NK-92 treated with Interleukin-12 subunit alpha and Interleukin-12 subunit beta, amount 100 ng/mL, for 24 hours (cell line): ENCODE results near the gene ATP11A.

Source experiments
- DNase-seq: peaks from one replicate; lab custom pipeline; 2025; lab: John Stamatoyannopoulos, UW

Gene ATP11A

DNA sequence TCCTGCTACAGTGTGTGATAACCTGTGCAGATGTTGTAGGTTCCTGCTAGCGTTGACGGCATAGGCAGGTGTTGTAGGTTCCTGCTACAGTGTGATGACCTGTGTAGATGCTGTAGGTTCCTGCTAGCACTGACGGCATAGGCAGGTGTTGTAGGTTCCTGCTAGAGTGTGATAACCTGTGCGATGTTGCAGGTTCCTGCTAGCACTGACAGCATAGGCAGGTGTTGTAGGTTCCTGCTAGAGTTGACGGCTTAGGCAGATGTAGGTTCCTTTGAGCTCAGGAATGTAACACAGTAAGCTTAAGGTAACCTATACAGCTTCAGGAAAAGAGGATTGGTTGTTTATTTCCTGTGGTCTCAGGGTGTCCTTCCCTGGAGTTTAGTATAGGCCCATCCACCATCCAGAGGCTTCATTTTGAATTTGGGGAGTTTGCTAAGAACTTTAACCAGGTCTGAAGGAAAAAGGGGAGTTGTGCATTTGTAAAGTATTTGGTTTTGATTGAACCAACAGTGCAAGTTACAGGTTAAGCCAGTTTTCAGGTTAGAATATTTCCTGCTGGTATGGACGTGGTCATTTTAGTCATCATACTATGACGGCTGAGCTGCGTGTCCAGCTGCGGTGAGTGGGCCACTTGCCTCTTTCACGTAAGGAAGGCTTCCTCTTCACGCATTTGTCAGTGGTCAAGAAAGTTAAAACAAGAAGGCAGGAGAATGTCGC is 53.8 kb downstream of the ATP11A start:
- DNase-seq, result no peak

DNA sequence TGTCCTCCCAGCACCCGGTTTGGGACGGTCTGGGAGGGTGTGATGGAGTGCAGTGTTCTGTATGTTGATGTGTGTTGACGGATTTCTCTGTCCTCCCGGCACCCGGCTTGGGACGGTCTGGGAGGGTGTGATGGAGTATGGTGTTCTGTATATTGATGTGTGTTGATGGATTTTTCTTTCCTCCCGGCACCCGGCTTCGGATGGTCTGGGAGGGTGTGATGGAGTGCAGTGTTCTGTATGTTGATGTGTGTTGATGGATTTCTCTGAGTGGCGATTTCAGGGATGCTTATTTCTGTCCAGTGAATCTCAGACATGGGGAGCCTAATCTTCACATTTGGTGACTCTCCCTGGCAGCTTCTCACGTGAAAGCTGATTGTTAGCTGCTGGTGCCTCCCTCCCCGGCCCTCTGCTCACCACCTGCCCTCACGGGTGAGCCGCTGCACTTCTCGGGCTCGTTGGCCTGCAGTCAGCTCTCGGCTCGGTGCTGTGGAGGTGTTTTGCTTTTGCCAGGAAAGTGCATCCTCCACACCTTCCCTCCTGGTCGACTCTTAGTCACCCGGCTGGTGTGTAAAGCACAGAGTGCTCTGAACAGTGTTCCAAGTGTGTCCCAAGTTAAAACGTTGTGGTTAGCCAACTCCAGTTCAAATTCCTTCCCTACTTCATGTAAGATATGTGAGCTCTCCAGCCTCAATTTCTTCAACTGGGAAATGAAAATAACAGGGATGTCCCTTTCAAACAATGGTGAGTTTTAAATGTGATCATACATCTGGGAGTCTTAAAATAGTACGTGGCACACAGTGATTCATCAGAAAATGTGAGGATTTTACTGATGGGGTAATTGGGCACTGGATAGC is 54.6 kb downstream of the ATP11A start:
- no peak for DNase-seq

DNA sequence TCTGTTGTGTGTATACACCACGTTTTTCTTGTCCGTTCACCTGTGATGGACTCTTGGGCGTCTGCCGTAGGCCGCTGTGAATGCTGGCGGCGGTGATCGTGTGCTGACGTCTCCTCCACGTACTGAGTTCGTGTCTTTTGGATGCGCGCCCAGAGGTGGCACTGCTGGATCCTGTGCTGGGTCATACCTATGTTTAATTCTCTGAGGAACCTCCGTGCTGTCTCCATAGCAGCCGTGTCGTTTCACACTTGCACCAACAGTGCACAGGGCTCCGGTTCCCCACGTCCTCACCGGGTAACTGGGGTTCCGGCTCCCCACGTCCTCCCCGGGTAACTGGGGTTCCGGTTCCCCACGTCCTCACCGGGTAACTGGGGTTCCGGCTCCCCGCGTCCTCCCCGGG is 56.2 kb downstream of the ATP11A start:
- DNase-seq, result no peak

DNA sequence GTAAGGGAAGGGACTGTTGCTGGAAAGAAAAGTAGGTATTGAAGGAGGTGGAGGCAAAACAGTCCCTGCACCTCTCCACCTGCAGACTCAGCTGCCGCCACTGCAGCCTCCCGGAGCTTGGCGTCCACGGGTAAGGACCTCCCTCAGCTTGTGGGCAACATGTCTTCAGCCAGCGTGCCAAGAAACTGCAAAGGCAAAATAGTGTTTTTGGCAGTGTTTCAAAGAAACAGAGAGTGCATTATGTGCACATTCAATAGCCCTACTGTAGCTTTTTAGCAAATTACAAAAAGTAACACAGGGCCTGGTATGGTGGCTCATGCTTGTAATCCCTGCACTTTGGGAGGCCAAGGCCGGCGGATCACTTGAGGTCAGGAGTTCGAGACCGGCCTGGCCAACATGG is 57.4 kb downstream of the ATP11A start:
- DNase-seq, result no peak

DNA sequence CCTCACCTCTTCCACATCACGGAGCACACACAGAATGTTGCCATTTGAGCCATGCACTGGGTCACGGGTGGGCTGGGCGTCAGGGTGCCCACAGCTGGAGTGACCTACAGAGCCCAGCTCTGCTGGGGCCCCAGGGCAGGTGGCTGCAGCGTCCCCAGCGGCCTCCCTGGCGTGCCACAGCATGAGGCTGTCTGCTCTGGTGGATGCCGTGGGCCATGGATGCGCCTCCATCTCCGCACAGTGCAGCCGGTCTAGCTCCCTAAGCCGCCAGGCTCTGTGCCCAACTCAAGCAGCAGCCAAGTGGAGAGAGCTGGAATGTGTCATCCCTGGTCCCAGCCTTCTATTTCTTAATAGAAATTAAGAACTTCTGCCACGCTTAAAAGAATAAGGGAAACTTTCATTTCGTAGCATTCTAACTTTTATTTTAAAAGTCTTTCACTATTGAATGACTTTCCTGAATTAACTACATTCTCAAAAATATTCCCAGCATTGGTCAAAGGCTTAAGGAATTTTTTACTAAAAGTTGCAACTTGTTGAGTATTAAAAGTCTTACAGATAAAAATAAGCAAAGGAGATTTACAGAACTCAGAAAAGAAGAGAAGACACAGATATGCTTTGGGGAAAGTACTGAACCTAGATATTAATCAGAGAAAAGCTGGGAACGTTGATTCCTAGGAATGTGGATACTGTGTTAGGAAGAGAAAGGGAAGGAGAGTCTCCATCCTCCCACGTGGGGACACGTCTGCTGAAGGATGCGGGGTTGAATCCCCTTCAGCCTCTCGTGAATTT is 59.3 kb downstream of the ATP11A start:
- DNase-seq, result no peak

DNA sequence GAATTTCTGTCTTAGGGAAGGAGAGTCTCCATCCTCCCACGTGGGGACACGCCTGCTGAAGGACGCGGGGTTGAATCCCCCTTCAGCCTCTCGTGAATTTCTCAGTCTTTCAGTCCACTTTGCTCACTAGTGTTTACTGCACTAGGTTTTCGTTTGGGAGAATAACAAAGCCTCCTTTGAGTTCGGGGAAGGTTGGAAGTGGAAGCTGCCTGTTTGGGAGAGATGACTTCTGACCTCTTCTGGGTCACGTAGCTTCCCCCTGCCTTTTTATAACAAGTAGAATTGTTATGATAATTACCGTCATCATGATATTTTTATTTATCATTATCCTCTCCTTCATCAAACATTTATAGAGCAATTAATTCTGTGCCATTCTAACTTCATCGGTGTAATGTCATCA is 60.7 kb downstream of the ATP11A start:
- DNase-seq, result no peak

DNA sequence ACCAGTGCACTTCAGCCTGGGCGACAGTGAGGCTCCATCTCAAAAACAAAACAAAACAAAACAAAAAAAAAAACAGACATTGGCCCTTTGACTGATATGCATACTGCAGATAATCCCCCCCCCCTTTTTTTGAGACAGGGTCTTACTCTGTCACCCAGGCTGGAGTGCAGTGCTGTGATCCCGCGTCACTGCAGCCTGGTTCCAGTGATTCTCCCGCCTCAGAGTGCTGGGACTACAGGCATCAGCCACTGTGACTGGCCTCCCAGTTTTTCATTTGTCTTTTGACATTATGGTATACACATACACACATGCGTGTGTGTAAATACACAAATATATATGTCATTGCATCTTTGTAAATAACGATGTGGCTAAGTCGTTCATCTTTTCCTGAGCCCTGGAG is 61.8 kb downstream of the ATP11A start:
- DNase-seq, result no peak

DNA sequence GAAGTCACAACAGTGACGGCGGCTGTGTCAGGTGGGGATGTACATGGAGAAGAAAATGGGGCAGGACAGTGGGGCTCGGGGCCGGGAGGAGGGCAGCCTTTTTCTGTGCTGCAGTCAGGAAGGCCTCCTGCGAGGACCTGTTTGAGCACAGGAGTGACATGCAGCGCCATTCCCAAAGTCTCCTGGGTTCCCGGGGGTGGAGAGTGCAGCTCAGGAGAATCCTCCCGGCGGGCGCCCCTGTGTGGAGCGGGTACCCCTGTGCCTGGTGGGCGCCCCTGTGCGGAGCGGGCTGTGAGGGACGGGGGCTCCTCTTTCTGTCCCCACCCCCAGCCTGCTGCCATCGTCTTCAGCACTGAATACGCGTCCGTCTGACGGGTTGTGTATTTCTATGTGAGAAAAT is 62.4 kb downstream of the ATP11A start:
- DNase-seq, result no peak

DNA sequence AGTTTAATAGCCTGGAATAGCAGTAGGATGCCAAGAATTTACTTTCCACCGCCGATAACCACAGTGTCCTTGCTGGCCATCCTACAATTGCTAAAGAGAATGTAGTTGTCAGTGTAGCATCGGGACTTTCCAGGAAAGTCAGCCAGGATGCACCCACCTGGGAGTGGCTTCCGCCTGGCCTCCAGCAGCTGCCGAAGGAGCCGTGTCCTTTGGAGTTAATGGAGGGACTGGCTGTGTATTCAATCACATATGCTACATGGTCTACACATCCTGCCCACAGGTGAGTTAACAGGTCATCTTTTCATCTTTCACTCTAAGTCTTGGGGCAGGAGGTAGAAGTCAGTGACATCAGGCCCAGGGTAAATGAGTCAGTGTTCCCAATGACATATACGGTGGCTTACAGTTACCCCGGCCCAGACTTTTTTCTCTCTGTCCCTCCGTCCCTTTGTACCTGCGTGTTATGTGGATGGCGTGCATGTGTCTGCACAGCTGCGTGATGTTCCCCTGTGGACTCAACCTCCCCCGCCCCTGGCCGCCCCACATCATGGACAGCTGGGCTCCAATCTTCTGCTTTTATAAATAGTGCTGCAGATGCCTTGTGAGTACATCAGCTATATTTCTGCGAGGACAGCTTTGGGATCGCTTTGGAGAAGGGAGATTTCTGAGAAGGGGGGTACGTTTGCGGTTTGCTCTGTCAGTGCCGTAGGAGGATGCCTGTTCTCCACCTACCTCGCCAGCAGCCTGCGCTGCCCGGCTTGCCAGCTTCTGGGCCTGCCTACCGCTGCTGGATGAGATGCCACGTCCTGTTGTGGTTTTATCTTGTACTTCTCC is 63.1 kb downstream of the ATP11A start:
- DNase-seq, result no peak

DNA sequence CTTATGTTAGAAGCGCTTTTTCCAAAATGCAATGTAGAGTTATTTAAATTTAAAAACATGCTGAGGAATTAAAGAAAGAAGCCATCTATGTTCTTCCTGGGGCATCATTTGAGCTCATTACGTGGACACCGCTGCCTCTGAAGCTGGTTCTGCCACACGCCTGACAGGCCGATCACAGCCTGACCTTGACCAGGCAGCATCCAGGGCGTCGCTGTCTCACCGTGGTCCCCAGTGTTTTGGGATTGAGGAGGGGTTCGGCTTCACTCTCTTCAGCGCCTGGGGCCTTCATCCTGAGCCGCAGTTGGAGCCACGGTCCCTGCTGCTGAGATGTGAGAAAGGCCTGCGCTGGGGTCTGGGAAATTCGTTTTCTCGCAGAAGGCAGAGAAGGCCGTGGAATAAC is 64.0 kb downstream of the ATP11A start:
- no peak for DNase-seq

DNA sequence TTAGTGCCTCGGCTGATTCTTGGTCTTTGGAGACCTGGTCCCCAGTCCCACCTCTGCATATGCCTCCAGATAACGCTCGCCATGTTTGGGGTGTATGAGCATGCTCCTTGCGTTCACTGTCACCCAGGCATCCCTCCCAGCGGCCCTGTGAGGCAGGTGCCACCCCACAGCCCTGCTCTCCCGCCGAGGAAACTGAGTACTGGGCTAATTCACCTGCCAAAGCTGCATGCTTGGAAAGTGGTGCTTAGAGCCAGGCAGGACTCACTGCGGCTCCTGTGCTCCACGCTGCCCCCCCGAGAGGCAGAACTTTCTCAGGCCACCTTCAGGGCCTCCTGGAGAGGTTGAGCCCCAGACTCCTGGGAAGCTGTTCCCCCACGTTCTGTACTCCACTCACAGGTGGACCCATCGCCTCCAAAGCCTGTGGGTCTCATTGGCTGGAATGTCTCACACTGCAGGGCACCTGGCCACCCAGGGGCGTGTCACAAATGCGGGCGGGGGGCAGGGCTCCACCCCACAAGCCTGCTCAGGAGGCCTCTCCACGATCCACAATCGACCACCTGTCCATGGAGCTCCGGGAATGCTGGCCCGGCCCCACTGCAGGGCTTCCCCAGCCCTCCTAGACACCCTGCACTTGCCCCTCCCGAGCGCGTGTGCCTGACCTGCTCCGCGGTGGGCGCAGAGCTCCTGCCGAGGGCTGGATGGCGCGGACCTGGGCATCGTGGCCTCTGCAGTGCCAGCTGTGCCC is 64.6 kb downstream of the ATP11A start:
- DNase-seq, result no peak

DNA sequence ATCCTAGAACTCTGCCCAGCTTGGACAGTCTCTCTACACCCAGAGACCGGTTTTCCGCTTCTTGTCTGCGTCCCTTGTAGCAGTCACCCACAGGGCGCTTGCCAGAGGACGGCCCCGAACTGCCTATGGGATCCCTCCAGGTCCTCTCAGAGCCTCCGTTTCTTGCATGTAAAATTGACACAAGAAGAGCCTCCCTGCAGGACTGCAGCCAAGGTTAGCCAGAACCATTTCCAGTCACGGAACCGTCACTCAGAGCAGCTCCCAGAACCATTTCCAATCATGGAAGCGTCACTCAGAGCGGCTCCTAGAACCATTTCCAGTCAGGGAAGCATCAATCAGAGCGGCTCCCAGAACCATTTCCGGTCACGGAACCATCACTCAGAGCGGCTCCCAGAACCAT is 65.5 kb downstream of the ATP11A start:
- DNase-seq, result no peak

DNA sequence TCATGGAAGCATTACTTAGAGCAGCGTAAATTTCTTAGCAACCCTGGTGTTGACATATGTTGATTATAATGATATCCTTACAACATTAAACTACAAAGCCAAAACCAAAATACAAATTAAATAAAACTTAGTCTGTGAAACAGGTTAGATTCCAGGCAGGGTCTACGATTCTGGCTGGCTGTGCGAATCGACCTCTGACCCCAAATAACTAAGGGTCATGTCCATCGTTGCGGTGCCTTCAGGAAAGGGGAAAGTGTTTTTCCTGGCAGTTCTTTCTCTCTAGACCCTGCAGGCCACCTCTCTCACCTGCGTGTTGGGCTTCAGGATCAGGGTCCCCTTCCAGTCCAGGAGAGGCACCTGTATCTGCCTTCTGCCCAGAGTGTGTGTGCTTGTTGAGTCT is 66.2 kb downstream of the ATP11A start:
- DNase-seq, result no peak

DNA sequence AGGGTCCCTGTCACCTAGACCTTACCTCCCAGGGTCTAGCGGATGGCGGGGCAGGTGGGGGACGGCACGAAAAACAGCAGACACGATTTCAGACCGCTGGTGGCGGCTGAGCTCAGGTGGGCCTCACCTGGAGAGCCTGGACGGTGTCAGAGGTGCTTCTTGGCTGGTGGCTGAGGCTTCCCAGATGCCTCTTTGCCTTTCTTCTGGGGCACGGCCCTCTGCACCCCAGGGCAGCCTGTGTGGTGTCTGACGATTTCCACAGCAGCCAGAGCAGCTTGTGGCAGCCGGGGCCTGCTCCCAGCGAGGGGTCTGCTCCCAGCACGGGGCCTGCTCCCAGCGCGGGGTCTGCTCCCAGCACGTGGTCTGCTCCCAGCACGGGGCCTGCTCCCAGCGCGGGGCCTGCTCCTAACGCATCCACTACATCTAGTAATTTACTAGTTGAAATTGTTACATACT is 66.7 kb downstream of the ATP11A start:
- DNase-seq, result no peak

DNA sequence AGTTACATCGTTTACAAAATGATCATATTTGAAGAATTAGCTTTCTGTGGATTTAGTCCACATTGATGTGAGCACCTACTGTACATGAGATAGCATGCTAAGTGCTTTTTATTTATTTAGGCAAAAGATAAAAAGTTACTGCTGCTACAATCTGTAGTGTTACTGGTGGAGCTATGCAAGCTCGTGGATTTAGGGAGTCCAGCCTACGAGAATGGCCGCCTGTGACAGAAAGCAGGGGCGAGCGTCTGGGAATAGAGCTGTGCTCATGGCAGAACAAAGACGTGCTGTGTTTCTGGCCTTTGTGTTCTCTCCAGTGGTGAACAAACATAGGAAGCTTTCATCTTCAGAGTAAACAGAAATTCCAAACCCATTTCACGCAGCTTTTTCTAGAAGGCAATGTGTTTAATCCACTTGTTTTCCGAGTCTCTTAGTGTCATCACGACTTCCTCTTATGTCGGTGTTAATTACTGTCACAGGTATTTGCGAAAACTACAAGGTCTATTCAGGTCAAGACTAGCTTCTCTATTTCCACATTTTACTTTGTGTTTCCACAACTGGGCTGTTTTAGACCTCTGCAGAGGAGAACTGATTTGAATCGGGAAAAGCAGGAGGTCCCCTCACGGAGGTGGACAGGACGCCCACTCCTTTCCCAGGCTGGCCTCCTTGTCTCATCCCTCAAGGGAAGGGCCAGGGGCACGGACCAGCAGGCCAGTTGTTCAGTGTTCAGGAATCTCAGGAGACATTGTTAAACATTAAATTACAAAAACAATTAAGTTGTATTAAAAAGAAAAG is 67.3 kb downstream of the ATP11A start:
- DNase-seq, result no peak

DNA sequence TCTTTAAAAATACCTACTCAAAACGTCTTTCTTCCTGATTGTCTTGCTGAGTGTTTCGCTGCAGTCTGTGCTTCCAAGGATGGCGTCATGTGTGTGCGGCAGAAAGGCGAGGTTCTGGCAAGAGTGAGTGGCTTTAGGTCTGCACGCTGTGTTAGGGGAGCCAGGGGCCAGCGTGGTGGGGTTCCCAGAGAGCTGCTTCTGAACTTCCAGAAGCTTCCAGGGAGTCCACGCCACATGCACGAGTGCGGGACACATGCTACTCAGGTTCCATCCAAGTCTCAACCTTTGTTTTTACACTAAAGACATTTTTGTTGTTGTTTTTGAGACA is 67.9 kb downstream of the ATP11A start:
- no peak for DNase-seq

DNA sequence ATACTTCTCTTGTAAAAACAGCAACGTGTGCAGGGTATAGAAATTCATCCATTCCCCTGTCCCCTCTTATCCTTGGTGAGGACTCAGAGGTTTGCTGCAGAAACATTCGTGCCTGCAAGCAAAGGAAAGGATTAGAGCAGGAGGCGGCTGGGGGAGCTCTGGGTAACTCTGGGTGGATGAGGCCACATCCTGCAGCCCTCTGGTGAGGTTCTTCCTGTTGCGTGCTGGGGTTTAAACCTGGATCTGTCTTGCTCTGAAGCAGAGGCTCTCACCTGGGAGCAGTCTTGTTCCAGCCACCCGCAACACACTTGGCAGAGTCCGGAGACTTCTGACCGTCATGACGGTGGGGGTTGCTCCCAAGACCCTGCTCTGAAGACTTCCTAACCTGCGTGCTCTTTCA is 69.2 kb downstream of the ATP11A start:
- DNase-seq, result no peak

DNA sequence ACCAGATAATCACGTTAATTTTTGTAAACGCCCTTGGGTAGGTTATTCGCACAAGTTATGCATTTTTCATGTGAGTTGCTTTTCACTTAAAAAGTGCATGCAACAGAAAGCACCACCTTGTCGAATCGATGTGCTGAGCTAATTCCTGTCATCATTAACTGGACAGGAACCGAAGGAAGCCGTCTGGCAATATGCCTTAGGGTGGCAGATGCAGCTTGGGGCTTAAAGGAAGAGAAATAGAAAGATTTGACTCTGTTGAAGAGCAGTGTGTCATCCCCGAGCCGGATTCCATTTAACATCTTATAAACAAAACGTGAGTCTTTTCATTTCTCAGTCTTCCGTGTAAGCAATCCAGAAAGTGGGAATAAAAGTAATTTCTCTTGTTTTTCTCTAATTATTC is 70.0 kb downstream of the ATP11A start:
- no peak for DNase-seq

DNA sequence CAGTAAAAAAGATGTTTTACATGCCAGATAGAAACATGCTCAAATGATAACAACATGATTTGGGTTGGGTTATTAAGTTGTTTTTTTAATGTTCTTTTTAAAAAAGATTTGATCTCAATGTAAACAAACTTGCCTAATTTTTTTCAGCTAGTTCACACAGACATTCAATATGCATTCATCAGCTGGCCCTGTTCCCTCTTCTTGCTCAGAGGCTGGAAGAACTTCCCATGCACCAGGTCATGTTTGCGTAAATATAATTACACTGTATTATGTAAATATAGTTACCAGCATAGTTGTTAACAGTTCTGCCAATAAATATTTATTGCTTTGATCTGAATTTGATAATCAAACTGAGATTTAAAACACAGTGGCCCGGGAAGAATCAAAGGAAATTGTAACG is 70.6 kb downstream of the ATP11A start:
- DNase-seq, result no peak

DNA sequence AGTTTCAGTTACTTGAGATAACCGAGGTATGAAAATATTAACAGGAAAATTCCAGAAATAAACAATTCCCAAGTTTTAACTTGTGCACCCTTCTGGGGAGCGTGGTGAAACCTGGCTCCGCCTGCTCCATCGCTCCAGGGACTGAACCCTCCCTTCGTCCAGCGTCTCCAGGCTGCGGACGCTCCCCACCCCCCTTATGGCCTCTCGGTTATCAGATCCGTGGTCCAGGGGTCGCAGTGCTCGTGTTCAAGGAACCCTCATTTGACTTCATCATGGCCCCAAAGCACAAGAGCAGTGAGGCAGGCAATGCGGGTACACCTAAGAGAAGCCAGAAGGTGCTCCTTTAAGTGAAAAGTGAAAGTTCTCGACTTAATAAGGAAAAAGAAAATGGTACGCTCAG is 71.1 kb downstream of the ATP11A start:
- no peak for DNase-seq
